Measurements from ENCODE around the gene PCDHGA4. TPM values are rescaled to one million over a fixed set of nuclear protein-coding genes. Genes with fewer than 3 reads are reported as not detected.

The PCDHGA4 gene
- total RNA-seq, 1 experiment from 2014 or later, result 2.6 TPM

DNA sequence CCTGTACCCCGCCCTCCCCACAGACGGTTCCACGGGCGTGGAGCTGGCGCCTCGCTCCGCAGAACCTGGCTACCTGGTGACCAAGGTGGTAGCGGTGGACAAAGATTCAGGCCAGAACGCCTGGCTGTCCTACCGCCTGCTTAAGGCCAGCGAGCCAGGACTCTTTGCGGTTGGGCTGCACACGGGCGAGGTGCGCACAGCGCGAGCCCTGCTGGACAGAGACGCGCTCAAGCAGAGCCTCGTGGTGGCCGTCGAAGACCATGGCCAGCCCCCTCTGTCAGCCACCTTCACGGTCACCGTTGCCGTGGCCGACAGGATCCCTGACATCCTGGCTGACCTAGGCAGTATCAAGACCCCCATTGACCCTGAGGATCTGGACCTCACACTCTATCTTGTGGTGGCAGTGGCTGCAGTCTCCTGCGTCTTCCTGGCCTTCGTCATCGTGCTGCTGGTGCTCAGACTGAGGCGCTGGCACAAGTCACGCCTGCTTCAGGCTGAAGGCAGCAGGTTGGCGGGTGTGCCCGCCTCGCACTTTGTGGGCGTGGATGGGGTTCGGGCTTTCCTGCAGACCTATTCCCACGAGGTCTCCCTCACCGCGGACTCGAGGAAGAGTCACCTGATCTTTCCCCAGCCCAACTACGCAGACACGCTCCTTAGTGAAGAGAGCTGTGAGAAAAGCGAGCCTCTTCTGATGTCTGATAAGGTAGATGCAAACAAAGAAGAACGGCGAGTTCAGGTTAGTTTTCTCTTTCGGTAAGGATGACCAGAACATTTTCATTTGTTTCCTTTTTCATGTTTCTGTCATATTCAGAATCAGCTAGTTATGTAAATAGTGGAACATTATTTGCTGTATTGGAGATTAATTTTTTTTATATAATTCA, 11.4 kb downstream of the PCDHGA4 start:
- no CpG with 5 or more reads among the region's 46 CpGs for WGBS (ENCODE audit: extremely low coverage, insufficient read length, low lambda C conversion rate)
- no peak overlapping the region for H4K91ac ChIP-seq (ENCODE audit: insufficient read length, low read depth, low read length)
- H3K4me1 ChIP-seq (ENCODE audit: insufficient read depth, low read length), result no peaks in the 10 kb centered on the region
- H2BK12ac ChIP-seq (ENCODE audit: insufficient read length, low read depth, low read length), result no peak overlapping the region
- H3K27ac ChIP-seq (ENCODE audit: insufficient read length, low read depth, low read length), result no peak overlapping the region
- Mint-ChIP-seq H3K27me3 (ENCODE audit: low read depth) (peaks cover 9% of the 10 kb centered on the region), H3K36me3 (ENCODE audit: insufficient read depth in 1 of 3, low read depth in 3 of 3) (peaks cover 44 to 60% (median 56%) of the 10 kb centered on the region in 3 experiments), H3K4me1 (peaks cover 4 to 13% of the 10 kb centered on the region in 2 experiments; a peak in 3 of 4 replicates), H3K9me3 (peaks cover 65 to 72% of the 10 kb centered on the region in 2 experiments), H3K4me3 (no peak overlapping the region), H3K27ac (no peak overlapping the region)
- TF ChIP-seq, protein P1, sequence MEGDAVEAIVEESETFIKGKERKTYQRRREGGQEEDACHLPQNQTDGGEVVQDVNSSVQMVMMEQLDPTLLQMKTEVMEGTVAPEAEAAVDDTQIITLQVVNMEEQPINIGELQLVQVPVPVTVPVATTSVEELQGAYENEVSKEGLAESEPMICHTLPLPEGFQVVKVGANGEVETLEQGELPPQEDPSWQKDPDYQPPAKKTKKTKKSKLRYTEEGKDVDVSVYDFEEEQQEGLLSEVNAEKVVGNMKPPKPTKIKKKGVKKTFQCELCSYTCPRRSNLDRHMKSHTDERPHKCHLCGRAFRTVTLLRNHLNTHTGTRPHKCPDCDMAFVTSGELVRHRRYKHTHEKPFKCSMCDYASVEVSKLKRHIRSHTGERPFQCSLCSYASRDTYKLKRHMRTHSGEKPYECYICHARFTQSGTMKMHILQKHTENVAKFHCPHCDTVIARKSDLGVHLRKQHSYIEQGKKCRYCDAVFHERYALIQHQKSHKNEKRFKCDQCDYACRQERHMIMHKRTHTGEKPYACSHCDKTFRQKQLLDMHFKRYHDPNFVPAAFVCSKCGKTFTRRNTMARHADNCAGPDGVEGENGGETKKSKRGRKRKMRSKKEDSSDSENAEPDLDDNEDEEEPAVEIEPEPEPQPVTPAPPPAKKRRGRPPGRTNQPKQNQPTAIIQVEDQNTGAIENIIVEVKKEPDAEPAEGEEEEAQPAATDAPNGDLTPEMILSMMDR (conservative IDR thresholded peaks at IDR 0.05), result no peak
- DNase-seq, result no peak
- no peak overlapping the region for H3K23ac ChIP-seq (ENCODE audit: insufficient read length, low read depth, low read length)
- H2AFZ ChIP-seq (ENCODE audit: low read length), result no peak overlapping the region
- H3T11ph ChIP-seq (ENCODE audit: low read length), result no peak overlapping the region
- H4K20me1 ChIP-seq (ENCODE audit: control insufficient read depth, insufficient read depth, insufficient read length), result no peaks in the 10 kb centered on the region
- H4K8ac ChIP-seq (replicated peaks; ENCODE audit: insufficient read length, low read depth, low read length), result no peak overlapping the region
- no peak overlapping the region for H2AK5ac ChIP-seq (ENCODE audit: insufficient read length, low read length)
- H3K4ac ChIP-seq (ENCODE audit: low read depth, low read length), result no peak overlapping the region
- H3K9me3 ChIP-seq (ENCODE audit: control insufficient read depth, low read depth, low read length), result peaks cover 31% of the 10 kb centered on the region
- H2BK20ac ChIP-seq (ENCODE audit: low read depth, low read length, poor library complexity, severe bottlenecking), result no peak overlapping the region
- H3K18ac ChIP-seq (ENCODE audit: insufficient read length, low read depth, low read length), result no peak overlapping the region
- H3K79me2 ChIP-seq (ENCODE audit: insufficient read depth, low read length), result no peaks in the 10 kb centered on the region
- no peaks in the 10 kb centered on the region for H3K79me1 ChIP-seq (ENCODE audit: insufficient read depth, low read depth, low read length, poor library complexity, severe bottlenecking)
- no peak overlapping the region for H3K14ac ChIP-seq (ENCODE audit: insufficient read depth, low read length)
- no peak overlapping the region for H2BK15ac ChIP-seq (ENCODE audit: low read depth, low read length)
- H2BK5ac ChIP-seq (ENCODE audit: insufficient read length, low read length), result no peak overlapping the region
- H3K23me2 ChIP-seq (ENCODE audit: insufficient read length, low read depth, low read length, poor library complexity, severe bottlenecking), result no peaks in the 10 kb centered on the region
- no peak overlapping the region for H2BK120ac ChIP-seq (ENCODE audit: low read depth, low read length, poor library complexity, severe bottlenecking)
- H3K9ac ChIP-seq (ENCODE audit: extremely low read depth, insufficient read length, low read length), result no peak overlapping the region
- no peak overlapping the region for H3K4me2 ChIP-seq (ENCODE audit: insufficient read depth, insufficient read length, low read length)
- H3K56ac ChIP-seq (ENCODE audit: insufficient read length, low read depth, low read length), result no peak overlapping the region
- no peaks in the 10 kb centered on the region for H3K27me3 ChIP-seq (ENCODE audit: insufficient read depth, low read length)
- H4K5ac ChIP-seq (ENCODE audit: insufficient read length, low read depth, low read length), result no peak overlapping the region

All from H9 (cell line).